Heart left ventricle (tissue), 13 donors: ENCODE results near the gene KIAA1586.

ENCODE experiments used
- CTCF ChIP-seq, 12 donors: fragments of 200-600 bp; sonication (generic) in 4 of 12; IDR thresholded peaks; one replicate each; pipeline versions ENCODE4 v1.5.0 to v1.8.0; 2018 to 2022; ENCODE audit warnings: antibody characterized with exemption in 12 of 12, mild to moderate bottlenecking in 5 of 12
- POLR2A ChIP-seq, 2 donors: fragments of 450-650 bp; IDR thresholded peaks; one replicate each; pipeline ENCODE4 v1.6.1; 2017; ENCODE audit warnings: antibody characterized with exemption in 2 of 2, mild to moderate bottlenecking in 2 of 2, moderate library complexity in 2 of 2
- donor health status: ischemic (EF 13 %, LVEDD 7.1; RV severe dilation, severe dysfunction).
- donor health status: DM: no; HTN: yes; CAD: no.
- donor health status: DM: no; HTN: no; CAD: no.
- donor health status: ischemic (EF 25% LVEDD 6.9; RV normal size, moderate dysfunction).
- donor health status: ischemic (EF 25% LVEDD 5.7; RV mildly dilated, moderate dysfunction).
- donor health status: ischemic (EF 35%, LVEDD 5.7; RV mildly dilated, moderate dysfunction).
- donor health status: nonischemic (EF 11% LVEDD 7.7; RV severe dilation, severe dysfunction).
- donor health status: DM: yes; HTN: yes; CAD: no.
- donor health status: PGD.
- donor health status: ischemic (EF 29% LVEDD 5.4; RV normal size, mild dysfunction).
- donor health status: nonischemic (EF 23%, LVEDD 6.1; RV moderate dilation, normal function).

DNA sequence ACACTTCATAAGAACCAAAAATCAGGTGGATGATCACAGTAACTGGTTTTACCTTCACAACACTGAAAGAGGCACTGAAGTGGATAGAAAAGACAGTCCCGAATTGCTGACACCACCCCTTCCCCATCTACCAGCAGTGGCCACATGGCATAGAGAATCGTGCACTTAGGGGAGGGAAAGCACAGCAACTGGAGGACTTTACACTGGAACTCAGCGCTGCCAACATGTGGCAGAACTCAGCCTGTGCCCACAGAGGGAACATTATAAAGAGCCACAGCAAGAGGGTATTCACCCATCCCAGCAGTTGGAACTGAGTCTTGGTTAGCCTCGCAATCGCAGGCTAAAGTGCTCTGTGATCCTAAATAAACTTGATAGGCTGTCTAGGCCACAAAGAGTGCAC lies 6.5 kb upstream of the KIAA1586 start:
- TF ChIP-seq POLR2A (IDR thresholded peaks at IDR 0.05), result no peak
- no peak for TF ChIP-seq CTCF (IDR thresholded peaks at IDR 0.05)
